ENCODE measurements around the gene ANKS3. TPM values are rescaled to one million over a fixed set of nuclear protein-coding genes. Genes with fewer than 3 reads are reported as not detected.

The ANKS3 gene
- total RNA-seq, 1 experiment from 2014 or later: 25.5 TPM

DNA sequence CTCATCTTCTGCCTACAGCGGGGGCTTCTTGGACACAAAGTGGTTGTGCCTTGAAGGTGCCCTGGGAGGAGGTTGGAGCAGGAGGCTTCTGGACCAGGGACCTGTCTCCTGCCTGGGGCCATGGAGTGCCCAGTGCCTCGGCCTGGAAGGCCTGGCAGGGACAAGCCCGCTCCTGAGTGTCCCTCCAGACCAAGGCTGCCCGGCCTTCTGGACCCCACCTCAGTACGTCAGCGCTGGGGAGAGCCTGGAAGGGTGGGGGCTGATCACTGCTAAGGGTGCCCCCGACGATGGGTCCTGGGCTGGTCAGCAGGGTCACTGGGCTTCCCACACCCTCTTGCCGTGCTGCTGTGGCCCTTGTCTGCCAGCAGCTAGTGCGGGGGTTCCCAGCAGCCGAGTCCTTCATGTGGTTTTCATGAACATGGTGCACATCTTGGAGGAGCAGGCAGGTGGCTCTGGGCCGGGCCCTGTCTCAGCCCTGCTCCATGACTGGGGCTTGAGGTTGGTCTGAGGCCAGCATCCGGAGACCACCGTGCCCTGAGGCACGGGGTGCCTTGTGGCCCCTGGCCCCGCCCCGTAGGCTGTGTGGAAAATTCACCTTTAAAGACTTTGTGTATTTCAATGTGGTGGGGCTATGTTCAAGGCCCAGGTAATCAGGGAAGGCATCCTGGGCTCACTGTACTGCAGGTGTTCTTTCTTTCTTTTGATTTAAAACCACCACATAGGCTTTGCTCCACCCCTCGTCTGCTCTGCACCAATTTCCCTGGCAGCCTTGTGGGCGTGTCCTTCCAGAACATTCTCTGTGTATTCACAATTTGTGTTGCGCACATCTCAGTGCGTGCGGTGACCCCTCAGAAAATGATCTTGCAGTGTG lies 87.1 kb downstream of the ANKS3 start:
- Histone ChIP-seq H3K36me3 (ENCODE audit: control insufficient read depth in 1 of 2, insufficient read depth in 2 of 2, low read length in 2 of 2) (no peaks in the 10 kb centered on the region), H3K79me2 (ENCODE audit: insufficient read depth, low read length) (peaks cover 62% of the 10 kb centered on the region), H3K4me3 (replicated peaks in 1 of 2; ENCODE audit: low read depth in 1 of 2, low read length in 2 of 2) (no peak overlapping the region), H3K4me2 (ENCODE audit: low read length) (no peak overlapping the region), H3K9me2 (ENCODE audit: insufficient read depth) (no peaks in the 10 kb centered on the region), H3K27ac (ENCODE audit: low read depth, low read length) (no peak overlapping the region), H3K4me1 (ENCODE audit: control insufficient read depth in 1 of 2, insufficient read depth in 2 of 2, low read length in 2 of 2) (peaks cover 2 to 8% of the 10 kb centered on the region in 2 experiments; a peak in 3 of 4 replicates), H4K20me1 (ENCODE audit: insufficient read depth) (no peaks in the 10 kb centered on the region), H3K27me3 (ENCODE audit: insufficient read depth, low read length) (no peaks in the 10 kb centered on the region), H3K9ac (ENCODE audit: low read length) (no peak overlapping the region), H2AFZ (ENCODE audit: low read depth, low read length, poor library complexity, severe bottlenecking) (no peak overlapping the region), H3K9me3 (ENCODE audit: control insufficient read depth in 1 of 2, insufficient read depth in 1 of 2, low read depth in 1 of 2, low read length in 2 of 2) (no peaks in the 10 kb centered on the region)
- CTCF ChIA-PET: no interaction called here
- ATAC-seq: no peak
- intact Hi-C loops (cut with micrococcal nuclease): no loop called here
- no peak for DNase-seq (ENCODE audit: low read depth, low spot score)
- BruUV-seq (replicated peaks): no TSS peak
- RAD21 ChIA-PET (ENCODE audit: low non-redundant PET in 1 of 2, low total read pairs in 2 of 2, uncharacterized antibody in 2 of 2, unreplicated experiment in 2 of 2): no interaction called here
- no peak for TF ChIP-seq EGR1 (IDR thresholded peaks at IDR 0.05; ENCODE audit: low read depth)
- TF ChIP-seq CEBPB (IDR thresholded peaks at IDR 0.05; ENCODE audit: low read depth): no peak
- TF ChIP-seq RAD21 (IDR thresholded peaks at IDR 0.05; ENCODE audit: low read depth): no peak
- no peak for TF ChIP-seq ZNF274 (IDR thresholded peaks at IDR 0.05; ENCODE audit: low read depth, low read length)
- no peak for TF ChIP-seq SIN3A (IDR thresholded peaks at IDR 0.05; ENCODE audit: low read depth)
- TF ChIP-seq, protein P1, sequence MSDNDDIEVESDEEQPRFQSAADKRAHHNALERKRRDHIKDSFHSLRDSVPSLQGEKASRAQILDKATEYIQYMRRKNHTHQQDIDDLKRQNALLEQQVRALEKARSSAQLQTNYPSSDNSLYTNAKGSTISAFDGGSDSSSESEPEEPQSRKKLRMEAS (IDR thresholded peaks at IDR 0.05): no peak
- no peak for TF ChIP-seq EZH2phosphoT487 (IDR thresholded peaks at IDR 0.05; ENCODE audit: borderline replicate concordance)
- TF ChIP-seq, protein P2, sequence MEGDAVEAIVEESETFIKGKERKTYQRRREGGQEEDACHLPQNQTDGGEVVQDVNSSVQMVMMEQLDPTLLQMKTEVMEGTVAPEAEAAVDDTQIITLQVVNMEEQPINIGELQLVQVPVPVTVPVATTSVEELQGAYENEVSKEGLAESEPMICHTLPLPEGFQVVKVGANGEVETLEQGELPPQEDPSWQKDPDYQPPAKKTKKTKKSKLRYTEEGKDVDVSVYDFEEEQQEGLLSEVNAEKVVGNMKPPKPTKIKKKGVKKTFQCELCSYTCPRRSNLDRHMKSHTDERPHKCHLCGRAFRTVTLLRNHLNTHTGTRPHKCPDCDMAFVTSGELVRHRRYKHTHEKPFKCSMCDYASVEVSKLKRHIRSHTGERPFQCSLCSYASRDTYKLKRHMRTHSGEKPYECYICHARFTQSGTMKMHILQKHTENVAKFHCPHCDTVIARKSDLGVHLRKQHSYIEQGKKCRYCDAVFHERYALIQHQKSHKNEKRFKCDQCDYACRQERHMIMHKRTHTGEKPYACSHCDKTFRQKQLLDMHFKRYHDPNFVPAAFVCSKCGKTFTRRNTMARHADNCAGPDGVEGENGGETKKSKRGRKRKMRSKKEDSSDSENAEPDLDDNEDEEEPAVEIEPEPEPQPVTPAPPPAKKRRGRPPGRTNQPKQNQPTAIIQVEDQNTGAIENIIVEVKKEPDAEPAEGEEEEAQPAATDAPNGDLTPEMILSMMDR (IDR thresholded peaks at IDR 0.05 in 2 of 3, conservative IDR thresholded peaks at IDR 0.05 in 1 of 3; ENCODE audit: borderline replicate concordance in 1 of 3, insufficient read depth in 1 of 3, low read depth in 2 of 3, low read length in 2 of 3): no peak
- TF ChIP-seq CBX3 (IDR thresholded peaks at IDR 0.05; ENCODE audit: low read depth): no peak
- TF ChIP-seq SP1 (IDR thresholded peaks at IDR 0.05; ENCODE audit: low read depth): no peak
- no peak for TF ChIP-seq ELF1 (IDR thresholded peaks at IDR 0.05; ENCODE audit: borderline replicate concordance, low read depth)
- POLR2A ChIA-PET: no interaction called here

Small RNA genes lying within 50 kb of the gene (microRNA-seq; reads per million reads assigned to microRNA genes)
- not detected for gene MIR6769A (ENCODE audit: borderline number of aligned reads)

Other genes starting within 250 kb of the ANKS3 start
- 7.2 TPM for gene CDIP1, start 195.5 kb downstream of the ANKS3 start, total RNA-seq (2021; ENCODE audit: unreplicated experiment)
- 0.10 TPM for gene C16orf96, start 177.9 kb downstream of the ANKS3 start, total RNA-seq (2021; ENCODE audit: unreplicated experiment)
- gene UBALD1, start 119.4 kb downstream of the ANKS3 start, total RNA-seq (2021; ENCODE audit: unreplicated experiment): 45.9 TPM
- gene MGRN1, start 109.4 kb downstream of the ANKS3 start, total RNA-seq (2021; ENCODE audit: unreplicated experiment): 50.6 TPM
- gene NUDT16L1, start 40.7 kb downstream of the ANKS3 start, total RNA-seq (2021; ENCODE audit: unreplicated experiment): 23.4 TPM
- 1.0 TPM for gene DNAAF8, start 266 bp upstream of the ANKS3 start, total RNA-seq (2021; ENCODE audit: unreplicated experiment)
- 20.1 TPM for gene ZNF500, start 32.9 kb upstream of the ANKS3 start, total RNA-seq (2021; ENCODE audit: unreplicated experiment)
- not detected for gene SEPTIN12, start 54.1 kb upstream of the ANKS3 start, total RNA-seq (2021; ENCODE audit: unreplicated experiment)
- 3.3 TPM for gene SMIM22, start 61.1 kb upstream of the ANKS3 start, total RNA-seq (2021; ENCODE audit: unreplicated experiment)
- 20.1 TPM for gene ROGDI, start 68.4 kb upstream of the ANKS3 start, total RNA-seq (2021; ENCODE audit: unreplicated experiment)
- gene GLYR1, start 113.0 kb upstream of the ANKS3 start, total RNA-seq (2021; ENCODE audit: unreplicated experiment): 50.0 TPM
- 31.9 TPM for gene UBN1, start 113.2 kb upstream of the ANKS3 start, total RNA-seq (2021; ENCODE audit: unreplicated experiment)
- 56.4 TPM for gene PPL, start 202.9 kb upstream of the ANKS3 start, total RNA-seq (2021; ENCODE audit: unreplicated experiment)
- 0.27 TPM for gene SEC14L5, start 224.1 kb upstream of the ANKS3 start, total RNA-seq (2021; ENCODE audit: unreplicated experiment)